ENCODE results near the gene AP2A1. TPM values are rescaled to one million over a fixed set of nuclear protein-coding genes. Genes with fewer than 3 reads are reported as not detected.

Gene AP2A1
- total and polyA plus RNA-seq, 2 of the 13 experiments (the other 11 are each of a cell fraction or from before 2014, with no cell fraction given): 22.7 to 39.7 TPM

GRCh38 chr19:49817964-49818648 is 51.3 kb downstream of the AP2A1 start, which contains the start of gene MED25 (continued):
- TF ChIP-seq, protein P1, sequence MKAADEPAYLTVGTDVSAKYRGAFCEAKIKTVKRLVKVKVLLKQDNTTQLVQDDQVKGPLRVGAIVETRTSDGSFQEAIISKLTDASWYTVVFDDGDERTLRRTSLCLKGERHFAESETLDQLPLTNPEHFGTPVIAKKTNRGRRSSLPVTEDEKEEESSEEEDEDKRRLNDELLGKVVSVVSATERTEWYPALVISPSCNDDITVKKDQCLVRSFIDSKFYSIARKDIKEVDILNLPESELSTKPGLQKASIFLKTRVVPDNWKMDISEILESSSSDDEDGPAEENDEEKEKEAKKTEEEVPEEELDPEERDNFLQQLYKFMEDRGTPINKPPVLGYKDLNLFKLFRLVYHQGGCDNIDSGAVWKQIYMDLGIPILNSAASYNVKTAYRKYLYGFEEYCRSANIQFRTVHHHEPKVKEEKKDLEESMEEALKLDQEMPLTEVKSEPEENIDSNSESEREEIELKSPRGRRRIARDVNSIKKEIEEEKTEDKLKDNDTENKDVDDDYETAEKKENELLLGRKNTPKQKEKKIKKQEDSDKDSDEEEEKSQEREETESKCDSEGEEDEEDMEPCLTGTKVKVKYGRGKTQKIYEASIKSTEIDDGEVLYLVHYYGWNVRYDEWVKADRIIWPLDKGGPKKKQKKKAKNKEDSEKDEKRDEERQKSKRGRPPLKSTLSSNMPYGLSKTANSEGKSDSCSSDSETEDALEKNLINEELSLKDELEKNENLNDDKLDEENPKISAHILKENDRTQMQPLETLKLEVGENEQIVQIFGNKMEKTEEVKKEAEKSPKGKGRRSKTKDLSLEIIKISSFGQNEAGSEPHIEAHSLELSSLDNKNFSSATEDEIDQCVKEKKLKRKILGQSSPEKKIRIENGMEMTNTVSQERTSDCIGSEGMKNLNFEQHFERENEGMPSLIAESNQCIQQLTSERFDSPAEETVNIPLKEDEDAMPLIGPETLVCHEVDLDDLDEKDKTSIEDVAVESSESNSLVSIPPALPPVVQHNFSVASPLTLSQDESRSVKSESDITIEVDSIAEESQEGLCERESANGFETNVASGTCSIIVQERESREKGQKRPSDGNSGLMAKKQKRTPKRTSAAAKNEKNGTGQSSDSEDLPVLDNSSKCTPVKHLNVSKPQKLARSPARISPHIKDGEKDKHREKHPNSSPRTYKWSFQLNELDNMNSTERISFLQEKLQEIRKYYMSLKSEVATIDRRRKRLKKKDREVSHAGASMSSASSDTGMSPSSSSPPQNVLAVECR (CRISPR knock-in tag; IDR thresholded peaks at IDR 0.05; ENCODE audit: borderline replicate concordance): peak; percentile 55
- TF ChIP-seq, protein P2, sequence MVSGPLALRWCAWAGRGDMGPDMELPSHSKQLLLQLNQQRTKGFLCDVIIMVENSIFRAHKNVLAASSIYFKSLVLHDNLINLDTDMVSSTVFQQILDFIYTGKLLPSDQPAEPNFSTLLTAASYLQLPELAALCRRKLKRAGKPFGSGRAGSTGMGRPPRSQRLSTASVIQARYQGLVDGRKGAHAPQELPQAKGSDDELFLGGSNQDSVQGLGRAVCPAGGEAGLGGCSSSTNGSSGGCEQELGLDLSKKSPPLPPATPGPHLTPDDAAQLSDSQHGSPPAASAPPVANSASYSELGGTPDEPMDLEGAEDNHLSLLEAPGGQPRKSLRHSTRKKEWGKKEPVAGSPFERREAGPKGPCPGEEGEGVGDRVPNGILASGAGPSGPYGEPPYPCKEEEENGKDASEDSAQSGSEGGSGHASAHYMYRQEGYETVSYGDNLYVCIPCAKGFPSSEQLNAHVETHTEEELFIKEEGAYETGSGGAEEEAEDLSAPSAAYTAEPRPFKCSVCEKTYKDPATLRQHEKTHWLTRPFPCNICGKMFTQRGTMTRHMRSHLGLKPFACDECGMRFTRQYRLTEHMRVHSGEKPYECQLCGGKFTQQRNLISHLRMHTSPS (CRISPR knock-in tag; IDR thresholded peaks at IDR 0.05; ENCODE audit: low read depth): no peak
- TF ChIP-seq BCL3 (CRISPR knock-in tag; IDR thresholded peaks at IDR 0.05) (no peak; the same call in 1 of the 2 replicates), NFAT5 (CRISPR knock-in tag; IDR thresholded peaks at IDR 0.05) (0 out of 2 replicates have a peak, but pooled peaks have one; percentile 47), SOX6 (IDR thresholded peaks at IDR 0.05) (no peak), SOX6 (CRISPR knock-in tag; IDR thresholded peaks at IDR 0.05) (0 out of 2 replicates have a peak, but pooled peaks have one; percentile 17), GZF1 (CRISPR knock-in tag; IDR thresholded peaks at IDR 0.05) (0 out of 2 replicates have a peak, but pooled peaks have one; percentile 56), SAP130 (CRISPR knock-in tag; IDR thresholded peaks at IDR 0.05; ENCODE audit: low read depth) (peak; percentile 79), ZNF513 (CRISPR knock-in tag; conservative IDR thresholded peaks at IDR 0.05) (no peak), POLR2AphosphoS5 (IDR thresholded peaks at IDR 0.05; ENCODE audit: low read depth, low read length) (peak; percentile 63), ZZZ3 (CRISPR knock-in tag; IDR thresholded peaks at IDR 0.05; ENCODE audit: borderline replicate concordance) (0 out of 2 replicates have a peak, but pooled peaks have one; percentile 55), ZNF703 (CRISPR knock-in tag; IDR thresholded peaks at IDR 0.05; ENCODE audit: borderline replicate concordance) (no peak), ZNF207 (IDR thresholded peaks at IDR 0.05; ENCODE audit: borderline replicate concordance) (no peak), KLF6 (CRISPR knock-in tag; IDR thresholded peaks at IDR 0.05) (peak; percentile 61; the same call in 1 of the 2 replicates)
